Right kidney (tissue), 9 donors: ENCODE results near the gene ZNG1E.
"Not testable (repeated sequence)": the region's sequence is repeated elsewhere in the genome, so short reads cannot be mapped to it uniquely, and the experiment has no call there.

ENCODE experiments used
- DNase-seq: peaks from one replicate; pipeline ENCODE4 v3.0.0-alpha.2; 2016
- long read RNA-seq, 8 donors: transcript quantifications; one replicate each; lab custom pipeline, GENCODE V29; 2026

Gene ZNG1E
- long read RNA-seq, donor 1, transcript CBWD5-225 (6 exons, 3,326 nt) = minor isoform, 5 of 62 reads
- long read RNA-seq, donor 1, transcript CBWD5-202 (3 exons, 1,347 nt) = major isoform, 36 of 62 reads
- long read RNA-seq, donor 1, partial matches to known transcripts = 13 of 62 reads
- long read RNA-seq, donor 1, other reads (novel, unspliced or antisense) = 0 of 62 reads
- long read RNA-seq, donor 2, transcript CBWD5-202 (3 exons, 1,347 nt) = major isoform, 5 of 7 reads
- long read RNA-seq, donor 2, partial matches to known transcripts = 0 of 7 reads
- long read RNA-seq, donor 2, other reads (novel, unspliced or antisense) = 0 of 7 reads
- long read RNA-seq, donor 3, transcript CBWD5-202 (3 exons, 1,347 nt) = major isoform, 6 of 14 reads
- long read RNA-seq, donor 3, partial matches to known transcripts = 5 of 14 reads
- long read RNA-seq, donor 3, other reads (novel, unspliced or antisense) = 0 of 14 reads
- long read RNA-seq, donor 4, transcript CBWD5-202 (3 exons, 1,347 nt) = major isoform, 11 of 17 reads
- long read RNA-seq, donor 4, partial matches to known transcripts = 0 of 17 reads
- long read RNA-seq, donor 4, other reads (novel, unspliced or antisense) = 0 of 17 reads
- long read RNA-seq, donor 5, transcript CBWD5-202 (3 exons, 1,347 nt) = major isoform, 9 of 18 reads
- long read RNA-seq, donor 5, partial matches to known transcripts = 0 of 18 reads
- long read RNA-seq, donor 5, other reads (novel, unspliced or antisense) = 0 of 18 reads
- long read RNA-seq, donor 6, transcript CBWD5-202 (3 exons, 1,347 nt) = major isoform, 10 of 23 reads
- long read RNA-seq, donor 6, partial matches to known transcripts = 5 of 23 reads
- long read RNA-seq, donor 6, other reads (novel, unspliced or antisense) = 0 of 23 reads
- long read RNA-seq, donor 7, transcript CBWD5-202 (3 exons, 1,347 nt) = major isoform, 11 of 27 reads
- long read RNA-seq, donor 7, partial matches to known transcripts = 5 of 27 reads
- long read RNA-seq, donor 7, other reads (novel, unspliced or antisense) = 0 of 27 reads
- long read RNA-seq, donor 8, transcript CBWD5-202 (3 exons, 1,347 nt) = major isoform, 14 of 26 reads
- long read RNA-seq, donor 8, partial matches to known transcripts = 6 of 26 reads
- long read RNA-seq, donor 8, other reads (novel, unspliced or antisense) = 0 of 26 reads

DNA sequence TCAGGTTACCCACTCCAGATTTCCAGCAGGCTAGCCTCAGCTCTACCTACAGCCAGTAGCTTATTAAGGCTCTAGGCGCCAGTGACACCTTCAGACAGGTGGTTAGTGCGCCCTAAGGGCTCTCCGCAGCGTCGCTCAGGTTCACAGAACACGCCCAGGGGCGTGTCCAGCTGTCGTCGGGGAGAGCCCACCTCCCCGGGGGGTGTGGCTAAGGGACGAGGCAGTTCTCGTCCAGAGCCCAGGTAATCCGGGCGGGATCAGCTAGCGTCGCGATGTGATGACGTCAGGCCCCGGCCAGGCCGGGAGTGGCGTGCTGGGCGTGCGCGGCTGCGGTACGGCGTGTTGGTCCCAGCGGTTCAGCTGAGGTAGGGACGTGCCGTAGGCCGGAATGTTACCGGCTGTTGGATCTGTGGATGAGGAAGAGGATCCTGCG, at the start of gene ZNG1E:
TSS of gene ZNG1E (plus strand) at position 340 of the 433 bp plus-strand sequence. CDS start at position 389, 49 bp downstream.
- DNase-seq = peak; percentile 25

DNA sequence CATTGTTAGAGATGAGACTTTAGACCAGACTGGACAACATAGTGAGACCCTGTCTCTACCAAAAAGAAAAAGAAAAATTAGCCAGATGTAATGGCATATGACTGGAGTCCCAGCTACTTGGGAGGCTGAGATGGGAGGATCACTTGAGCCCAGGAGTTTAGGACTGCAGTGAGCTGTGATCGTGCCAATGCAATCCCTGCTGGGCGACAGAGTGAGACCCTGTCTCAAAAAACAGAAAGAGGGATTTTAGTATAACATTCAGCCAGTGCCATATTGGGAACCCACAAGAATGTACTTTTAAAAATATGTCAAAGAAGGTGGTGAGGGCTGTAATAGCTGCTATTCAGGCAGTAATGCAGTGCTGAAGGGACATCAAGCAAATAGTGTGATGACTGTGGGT, 2.1 kb upstream of the ZNG1E start:
- not testable (repeated sequence) for DNase-seq

DNA sequence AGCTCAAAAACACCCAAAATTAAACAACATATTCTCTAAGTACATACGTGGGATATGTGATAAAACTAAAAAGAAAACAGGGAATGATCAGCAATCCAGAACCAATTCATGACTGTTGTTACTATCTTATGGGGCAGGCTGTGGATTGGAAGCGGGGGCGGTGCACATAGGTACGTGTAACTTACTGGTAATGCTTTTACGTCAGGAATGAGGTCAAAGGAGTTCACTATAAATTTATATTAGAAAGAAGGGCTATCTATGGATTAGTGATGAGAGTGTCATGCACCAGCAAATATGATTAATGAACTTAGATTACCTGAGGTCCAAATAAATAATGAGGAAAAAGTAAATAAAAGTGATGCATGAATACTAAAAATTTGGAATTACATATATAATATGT, 710 bp upstream of the ZNG1E start:
- not testable (repeated sequence) for DNase-seq

GRCh38 chr9:65676389-65676788, 661 bp downstream of the ZNG1E start:
- DNase-seq = not testable (repeated sequence)

DNA sequence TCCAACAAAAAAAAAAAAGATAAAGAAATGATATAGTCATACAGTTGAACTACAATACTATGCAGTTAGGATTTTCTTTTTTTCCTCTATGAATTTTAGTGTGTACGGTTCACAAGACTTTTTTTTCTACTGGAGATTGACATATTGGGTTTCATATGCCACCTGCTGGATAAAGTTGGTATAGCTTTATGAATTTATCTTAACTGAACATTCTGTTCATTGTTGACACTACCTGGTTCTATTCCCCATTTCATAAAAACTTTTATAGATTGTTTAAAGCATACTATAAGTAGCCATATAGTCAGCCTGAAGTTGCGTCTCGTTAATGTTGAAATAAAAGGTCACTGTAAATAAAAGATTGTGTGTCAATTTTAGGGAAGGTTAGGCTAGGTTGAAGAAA, 2.8 kb downstream of the ZNG1E start:
- DNase-seq = not testable (repeated sequence)

DNA sequence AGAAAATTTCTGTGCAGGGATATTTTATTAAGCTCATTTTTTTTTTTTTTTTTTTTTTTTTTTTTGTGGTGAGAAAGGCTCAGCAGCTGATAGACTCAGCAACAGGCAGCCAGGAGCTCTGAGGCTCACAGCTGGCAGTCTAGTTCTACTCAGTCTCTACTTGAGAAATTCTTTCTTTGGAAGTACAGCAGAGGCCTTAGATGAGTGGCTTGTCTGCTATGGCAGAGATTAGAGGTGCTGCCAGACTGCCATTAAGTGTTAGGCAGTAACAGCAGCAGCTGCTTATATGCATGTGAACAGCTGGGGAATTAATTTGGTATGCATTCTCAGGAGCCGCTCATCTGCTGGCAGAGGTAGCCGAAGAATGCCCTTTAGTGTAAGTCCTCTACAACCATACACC, 27.8 kb downstream of the ZNG1E start:
- not testable (repeated sequence) for DNase-seq

- not testable (repeated sequence) for DNase-seq
Observed at GRCh38 chr9:65714445-65714844, 38.7 kb downstream of the ZNG1E start.

- not testable (repeated sequence) for DNase-seq
Observed at GRCh38 chr9:65737096-65737564, 61.4 kb downstream of the ZNG1E start, which contains the start of gene FOXD4L4. FOXD4L4 (plus strand) TSS chr9:65737146; CDS start chr9:65737146, 0 bp downstream.

- DNase-seq = not testable (repeated sequence)
Observed at GRCh38 chr9:65738133-65738532, 62.4 kb downstream of the ZNG1E start.
